AML-193 (cell line): ENCODE data around the gene AQP7.
"Not testable (repeated sequence)": the region's sequence is repeated elsewhere in the genome, so short reads cannot be mapped to it uniquely, and the experiment has no call there.

ENCODE experiments used
- DNase-seq, 2 experiments: peaks; one replicate each; lab custom pipeline; 2025; lab: John Stamatoyannopoulos, UW

The AQP7 gene

GRCh38 chr9:33395159-33395879 is 7.0 kb downstream of the AQP7 start:
- not testable (repeated sequence) for DNase-seq

GRCh38 chr9:33393986-33394385 is 8.4 kb downstream of the AQP7 start:
- DNase-seq = not testable (repeated sequence)

GRCh38 chr9:33393581-33393980 is 8.8 kb downstream of the AQP7 start:
- no peak for DNase-seq

GRCh38 chr9:33392591-33393021 is 9.8 kb downstream of the AQP7 start:
- DNase-seq = not testable (repeated sequence)

- not testable (repeated sequence) for DNase-seq
Measured at GRCh38 chr9:33391111-33391771, 11.1 kb downstream of the AQP7 start.

GRCh38 chr9:33388110-33388994 is 14.0 kb downstream of the AQP7 start:
- DNase-seq = no peak

- DNase-seq = not testable (repeated sequence)
Measured at GRCh38 chr9:33386998-33387397, 15.4 kb downstream of the AQP7 start.

GRCh38 chr9:33386641-33386996 is 15.7 kb downstream of the AQP7 start:
- not testable (repeated sequence) for DNase-seq

GRCh38 chr9:33385979-33386640 is 16.3 kb downstream of the AQP7 start:
- not testable (repeated sequence) for DNase-seq

- DNase-seq = not testable (repeated sequence)
Measured at GRCh38 chr9:33385536-33385935, 16.8 kb downstream of the AQP7 start.

- DNase-seq = not testable (repeated sequence)
Measured at GRCh38 chr9:33383396-33383795, 19.0 kb downstream of the AQP7 start.

GRCh38 chr9:33382397-33382796 is 20.0 kb downstream of the AQP7 start:
- DNase-seq = not testable (repeated sequence)

GRCh38 chr9:33381231-33381791 is 21.1 kb downstream of the AQP7 start:
- no peak for DNase-seq

GRCh38 chr9:33380390-33381094 is 21.8 kb downstream of the AQP7 start:
- DNase-seq = no peak

- DNase-seq = no peak
Measured at GRCh38 chr9:33379666-33380389, 22.5 kb downstream of the AQP7 start.

GRCh38 chr9:33378121-33378795 is 24.1 kb downstream of the AQP7 start:
- DNase-seq = no peak

- DNase-seq = no peak
Measured at GRCh38 chr9:33377089-33377715, 25.2 kb downstream of the AQP7 start.

GRCh38 chr9:33375841-33376321 is 26.5 kb downstream of the AQP7 start:
- no peak for DNase-seq

GRCh38 chr9:33375238-33375840 is 27.0 kb downstream of the AQP7 start:
- DNase-seq = no peak
